Duodenal mucosa (tissue), 2 donors: Measurements from ENCODE around the gene LDLRAD2.

Experiments used
- H3K27ac ChIP-seq: one replicate; pipeline ENCODE4 v1.7.0; 2013; ENCODE audit warnings: low read depth, low read length
- H3K27me3 ChIP-seq, 2 donors: one replicate each; pipeline ENCODE4 v1.7.0; 2013; ENCODE audit warnings: low read length in 2 of 2, control low read depth in 1 of 2; ENCODE audit not compliant: insufficient read depth in 2 of 2, control insufficient read depth in 1 of 2
- H3K36me3 ChIP-seq, 2 donors: one replicate each; pipeline ENCODE4 v1.7.0; 2013; ENCODE audit warnings: low read length in 2 of 2, control low read depth in 1 of 2; ENCODE audit not compliant: insufficient read depth in 2 of 2, control insufficient read depth in 1 of 2
- H3K4me1 ChIP-seq, 2 donors: one replicate each; pipeline ENCODE4 v1.7.0; 2013; ENCODE audit warnings: low read length in 2 of 2, control low read depth in 1 of 2; ENCODE audit not compliant: insufficient read depth in 2 of 2, control insufficient read depth in 1 of 2
- H3K4me3 ChIP-seq, 2 donors: one replicate each; pipeline ENCODE4 v1.7.0; 2013; ENCODE audit warnings: low read length in 2 of 2, low read depth in 1 of 2
- H3K9ac ChIP-seq, 2 donors: one replicate each; pipeline ENCODE4 v1.7.0; 2013; ENCODE audit warnings: low read length in 2 of 2, low read depth in 1 of 2
- H3K9me3 ChIP-seq, 2 donors: one replicate each; pipeline ENCODE4 v1.7.0; 2013; ENCODE audit warnings: low read length in 2 of 2, control low read depth in 1 of 2; ENCODE audit not compliant: control insufficient read depth in 1 of 2

The LDLRAD2 gene

GRCh38 chr1:21831454-21831970, 19.4 kb downstream of the LDLRAD2 start:
- Histone ChIP-seq H3K27ac (no peak overlapping the region), H3K27me3 (no peaks in the 10 kb centered on the region), H3K9ac (no peak overlapping the region), H3K9me3 (peaks cover 9 to 12% of the 10 kb centered on the region in 2 donors), H3K4me1 (no peaks in the 10 kb centered on the region), H3K4me3 (no peak overlapping the region), H3K36me3 (peaks cover 40 to 89% of the 10 kb centered on the region in 2 donors)

- Histone ChIP-seq H3K27ac (no peak overlapping the region), H3K4me3 (no peak overlapping the region), H3K27me3 (no peaks in the 10 kb centered on the region), H3K9ac (no peak overlapping the region), H3K9me3 (peaks cover 9 to 12% of the 10 kb centered on the region in 2 donors), H3K36me3 (peaks cover 33 to 88% of the 10 kb centered on the region in 2 donors), H3K4me1 (no peaks in the 10 kb centered on the region)
These were observed 21.4 kb downstream of the LDLRAD2 start for GRCh38 chr1:21833392-21833976.

- H3K27ac ChIP-seq = no peak overlapping the region
- no peaks in the 10 kb centered on the region for H3K27me3 ChIP-seq
- H3K9ac ChIP-seq = no peak overlapping the region
- no peaks in the 10 kb centered on the region for H3K4me1 ChIP-seq
- H3K4me3 ChIP-seq = no peak overlapping the region
- peaks cover 9 to 12% of the 10 kb centered on the region in 2 donors for H3K9me3 ChIP-seq
- peaks cover 37 to 88% of the 10 kb centered on the region in 2 donors for H3K36me3 ChIP-seq
These were observed 22.0 kb downstream of the LDLRAD2 start for GRCh38 chr1:21834094-21834493.

- Histone ChIP-seq H3K4me1 (no peaks in the 10 kb centered on the region), H3K27me3 (no peaks in the 10 kb centered on the region), H3K36me3 (peaks cover 37 to 88% of the 10 kb centered on the region in 2 donors), H3K9ac (no peak overlapping the region), H3K4me3 (no peak overlapping the region), H3K9me3 (peaks cover 9 to 12% of the 10 kb centered on the region in 2 donors), H3K27ac (no peak overlapping the region)
These were observed 22.6 kb downstream of the LDLRAD2 start for GRCh38 chr1:21834666-21835065.

- Histone ChIP-seq H3K4me1 (no peaks in the 10 kb centered on the region), H3K9me3 (peaks cover 9 to 12% of the 10 kb centered on the region in 2 donors), H3K36me3 (peaks cover 36 to 88% of the 10 kb centered on the region in 2 donors), H3K4me3 (no peak overlapping the region), H3K9ac (no peak overlapping the region), H3K27ac (no peak overlapping the region), H3K27me3 (no peaks in the 10 kb centered on the region)
These were observed 23.9 kb downstream of the LDLRAD2 start for GRCh38 chr1:21836010-21836409.

- Histone ChIP-seq H3K27me3 (no peaks in the 10 kb centered on the region), H3K4me1 (no peaks in the 10 kb centered on the region), H3K36me3 (peaks cover 43 to 88% of the 10 kb centered on the region in 2 donors), H3K27ac (no peak overlapping the region), H3K4me3 (no peak overlapping the region), H3K9me3 (peaks cover 9 to 12% of the 10 kb centered on the region in 2 donors), H3K9ac (no peak overlapping the region)
These were observed 24.7 kb downstream of the LDLRAD2 start for GRCh38 chr1:21836729-21837128.

GRCh38 chr1:21837476-21837875, 25.4 kb downstream of the LDLRAD2 start:
- Histone ChIP-seq H3K4me3 (no peak overlapping the region), H3K9me3 (peaks cover 9 to 12% of the 10 kb centered on the region in 2 donors), H3K27ac (no peak overlapping the region), H3K9ac (no peak overlapping the region), H3K4me1 (no peaks in the 10 kb centered on the region), H3K36me3 (peaks cover 46 to 89% of the 10 kb centered on the region in 2 donors), H3K27me3 (no peaks in the 10 kb centered on the region)

- no peaks in the 10 kb centered on the region for H3K4me1 ChIP-seq
- no peak overlapping the region for H3K4me3 ChIP-seq
- H3K27me3 ChIP-seq = no peaks in the 10 kb centered on the region
- H3K36me3 ChIP-seq = peaks cover 49 to 89% of the 10 kb centered on the region in 2 donors
- no peak overlapping the region for H3K9ac ChIP-seq
- H3K27ac ChIP-seq = no peak overlapping the region
- peaks cover 9 to 11% of the 10 kb centered on the region in 2 donors for H3K9me3 ChIP-seq
These were observed 26.5 kb downstream of the LDLRAD2 start for GRCh38 chr1:21838359-21839157.

GRCh38 chr1:21839337-21840037, 27.4 kb downstream of the LDLRAD2 start:
- peaks cover 41 to 83% of the 10 kb centered on the region in 2 donors for H3K36me3 ChIP-seq

GRCh38 chr1:21840981-21841380, 28.9 kb downstream of the LDLRAD2 start:
- Histone ChIP-seq H3K9me3 (no peaks in the 10 kb centered on the region), H3K4me1 (no peaks in the 10 kb centered on the region), H3K4me3 (no peak overlapping the region), H3K9ac (no peak overlapping the region), H3K27ac (no peak overlapping the region), H3K36me3 (peaks cover 37 to 81% of the 10 kb centered on the region in 2 donors), H3K27me3 (no peaks in the 10 kb centered on the region)

More at GRCh38 chr1:21839337-21840037, 27.4 kb downstream of the LDLRAD2 start:
- Histone ChIP-seq H3K27ac (no peak overlapping the region), H3K9me3 (peaks cover 2 to 3% of the 10 kb centered on the region in 2 donors), H3K27me3 (no peaks in the 10 kb centered on the region), H3K4me1 (no peaks in the 10 kb centered on the region), H3K4me3 (no peak overlapping the region), H3K9ac (no peak overlapping the region)
